Breast epithelium (tissue), 4 donors: ENCODE results near the gene MAGI3. TPM values are rescaled to one million over a fixed set of nuclear protein-coding genes. Genes with fewer than 3 reads are reported as not detected.
A peak's percentile ranks its signal among the peaks of the same experiment; 100 is the strongest.

ENCODE experiments used
- DNase-seq, 2 donors: peaks; one replicate each; pipeline ENCODE4 v3.0.0-alpha.2; 2019; ENCODE audit warnings: low spot score in 2 of 2
- H3K27ac ChIP-seq, 2 donors: fragments of 200-600 bp; sonication (generic) in 1 of 2; one replicate each; pipeline ENCODE4 v1.5.1; 2016 to 2019; ENCODE audit warnings: mild to moderate bottlenecking in 1 of 2
- H3K27me3 ChIP-seq, 2 donors: fragments of 200-600 bp; sonication (generic) in 1 of 2; one replicate each; pipeline versions ENCODE4 v1.5.1 to v1.6.0; 2017 to 2019; ENCODE audit warnings: control low read depth in 1 of 2, mild to moderate bottlenecking in 1 of 2
- H3K36me3 ChIP-seq: fragments of 200-600 bp; one replicate; pipeline ENCODE4 v1.5.1; 2019
- H3K4me1 ChIP-seq, 2 donors: fragments of 200-600 bp; sonication (generic); one replicate each; pipeline ENCODE4 v1.5.1; 2016 to 2019; ENCODE audit warnings: control low read depth in 1 of 2
- H3K4me3 ChIP-seq, 3 donors: fragments of 200-600 bp; sonication (generic); 1 replicate in 2 of 3; 2 replicates in 1 of 3; pipeline ENCODE4 v1.5.1; 2016 to 2019; ENCODE audit warnings: mild to moderate bottlenecking in 3 of 3, moderate library complexity in 2 of 3
- H3K9me3 ChIP-seq, 2 donors: fragments of 200-600 bp; sonication (generic) in 1 of 2; one replicate each; pipeline ENCODE4 v1.5.1; 2016 to 2019; ENCODE audit warnings: control low read depth in 1 of 2
- POLR2A ChIP-seq: fragments of 450-650 bp; IDR thresholded peaks from one replicate; pipeline ENCODE4 v1.6.1; 2016; ENCODE audit warnings: antibody characterized with exemption, mild to moderate bottlenecking, moderate library complexity
- POLR2AphosphoS5 ChIP-seq, 3 donors: sonication (generic); formaldehyde crosslinking; IDR thresholded peaks; one replicate each; pipeline ENCODE4 v1.6.1; 2017; ENCODE audit warnings: antibody characterized with exemption in 3 of 3
- intact Hi-C: fragments of 100-400 bp; cut with DNase I; formaldehyde crosslinking; loops from one replicate; pipeline ENCODE4 v1.15.1; 2023; ENCODE audit warnings: low total_unique reads
- total RNA-seq, 3 donors: library from RNA; depleted of rRNA; stranded (reverse); fragments of >200 nt; gene quantifications; one replicate each; pipeline ENCODE4 v1.1.0, GENCODE V29; 2016
- TF ChIP-seq, protein P1 (sequence below), 3 donors: fragments of 450-650 bp; IDR thresholded peaks; one replicate each; pipeline ENCODE4 v1.5.1; 2016 to 2017; ENCODE audit warnings: antibody characterized with exemption in 3 of 3, mild to moderate bottlenecking in 3 of 3, moderate library complexity in 3 of 3

Gene MAGI3
- total RNA-seq, 3 donors from 2014 or later = 14.9 to 66.9 (median 33.4) TPM

GRCh38 chr1:113579256-113580018 lies 189.1 kb downstream of the MAGI3 start:
- no peaks in the 10 kb centered on the region for H3K9me3 ChIP-seq
- H3K27ac ChIP-seq = peak overlapping the region in 1 of 2 donors; percentile 9
- H3K27me3 ChIP-seq = no peaks in the 10 kb centered on the region
- no peaks in the 10 kb centered on the region for H3K36me3 ChIP-seq
- no peaks in the 10 kb centered on the region for H3K4me1 ChIP-seq
- intact Hi-C loops = loop anchor here (5.0 kb wide), 1 partner anchor 267 kb away; no protein-coding TSS in a partner anchor
- no peak for DNase-seq
- TF ChIP-seq, protein P1, sequence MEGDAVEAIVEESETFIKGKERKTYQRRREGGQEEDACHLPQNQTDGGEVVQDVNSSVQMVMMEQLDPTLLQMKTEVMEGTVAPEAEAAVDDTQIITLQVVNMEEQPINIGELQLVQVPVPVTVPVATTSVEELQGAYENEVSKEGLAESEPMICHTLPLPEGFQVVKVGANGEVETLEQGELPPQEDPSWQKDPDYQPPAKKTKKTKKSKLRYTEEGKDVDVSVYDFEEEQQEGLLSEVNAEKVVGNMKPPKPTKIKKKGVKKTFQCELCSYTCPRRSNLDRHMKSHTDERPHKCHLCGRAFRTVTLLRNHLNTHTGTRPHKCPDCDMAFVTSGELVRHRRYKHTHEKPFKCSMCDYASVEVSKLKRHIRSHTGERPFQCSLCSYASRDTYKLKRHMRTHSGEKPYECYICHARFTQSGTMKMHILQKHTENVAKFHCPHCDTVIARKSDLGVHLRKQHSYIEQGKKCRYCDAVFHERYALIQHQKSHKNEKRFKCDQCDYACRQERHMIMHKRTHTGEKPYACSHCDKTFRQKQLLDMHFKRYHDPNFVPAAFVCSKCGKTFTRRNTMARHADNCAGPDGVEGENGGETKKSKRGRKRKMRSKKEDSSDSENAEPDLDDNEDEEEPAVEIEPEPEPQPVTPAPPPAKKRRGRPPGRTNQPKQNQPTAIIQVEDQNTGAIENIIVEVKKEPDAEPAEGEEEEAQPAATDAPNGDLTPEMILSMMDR (IDR thresholded peaks at IDR 0.05) = no peak
- TF ChIP-seq POLR2AphosphoS5 (IDR thresholded peaks at IDR 0.05) (no peak), POLR2A (no peak)
- no peak overlapping the region for H3K4me3 ChIP-seq

DNA sequence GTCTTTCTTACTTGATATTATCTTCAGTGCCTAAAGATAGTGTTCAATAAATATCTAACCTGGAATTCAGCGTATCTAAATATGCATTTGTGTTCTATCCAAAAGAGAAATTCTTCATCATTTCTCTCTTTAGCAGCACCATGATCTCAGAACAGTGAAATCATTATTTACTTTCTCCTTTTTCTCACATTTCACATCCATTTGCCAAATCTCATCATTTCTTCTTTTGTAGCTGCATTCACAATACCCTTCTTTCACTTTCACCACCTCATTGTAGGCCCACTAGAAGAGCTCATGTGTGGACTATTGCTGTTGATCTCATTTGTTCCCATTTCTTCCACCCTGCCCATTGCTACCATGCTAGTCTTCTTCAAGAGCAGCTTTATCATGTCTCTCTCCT lies 191.0 kb downstream of the MAGI3 start:
- TF ChIP-seq POLR2A (no peak), POLR2AphosphoS5 (IDR thresholded peaks at IDR 0.05) (no peak)
- TF ChIP-seq, protein P1 (IDR thresholded peaks at IDR 0.05) = no peak

GRCh38 chr1:113582084-113582483 lies 191.8 kb downstream of the MAGI3 start:
- DNase-seq = no peak
- H3K27me3 ChIP-seq = no peaks in the 10 kb centered on the region
- TF ChIP-seq, protein P1 (IDR thresholded peaks at IDR 0.05) = no peak
- TF ChIP-seq POLR2AphosphoS5 (IDR thresholded peaks at IDR 0.05) (no peak), POLR2A (no peak)
- H3K36me3 ChIP-seq = no peaks in the 10 kb centered on the region
- no peak overlapping the region for H3K4me3 ChIP-seq
- H3K27ac ChIP-seq = no peak overlapping the region
- H3K9me3 ChIP-seq = no peaks in the 10 kb centered on the region
- no peaks in the 10 kb centered on the region for H3K4me1 ChIP-seq
- intact Hi-C loops = loop anchor here (5.0 kb wide), 1 partner anchor 270 kb away; no protein-coding TSS in a partner anchor

More for the DNA sequence above, 191.0 kb downstream of the MAGI3 start:
- no peak overlapping the region for H3K27ac ChIP-seq
- no peak for DNase-seq
- no peaks in the 10 kb centered on the region for H3K27me3 ChIP-seq
- H3K9me3 ChIP-seq = no peaks in the 10 kb centered on the region
- H3K36me3 ChIP-seq = no peaks in the 10 kb centered on the region
- intact Hi-C loops = loop anchor here (5.0 kb wide), 1 partner anchor 269 kb away; no protein-coding TSS in a partner anchor
- no peaks in the 10 kb centered on the region for H3K4me1 ChIP-seq
- H3K4me3 ChIP-seq = no peak overlapping the region

DNA sequence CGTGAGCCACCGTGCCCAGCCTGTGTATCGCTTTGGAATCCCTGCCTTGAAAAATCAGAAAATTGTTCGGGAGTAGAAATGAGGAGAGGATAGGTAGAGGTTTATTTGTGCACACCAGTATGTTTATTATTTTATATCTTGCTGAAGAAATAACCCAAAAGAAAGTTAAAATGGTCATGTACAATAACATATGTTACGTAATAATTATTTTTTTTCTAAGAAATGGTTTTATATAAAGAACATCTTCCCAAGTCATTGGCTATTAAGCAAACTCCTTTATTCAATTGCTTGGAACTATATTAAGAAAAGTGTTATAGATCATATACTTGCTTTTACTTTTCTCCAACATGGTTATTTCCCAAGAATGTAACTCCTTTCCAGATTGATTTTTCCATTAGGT lies 197.2 kb downstream of the MAGI3 start:
- Histone ChIP-seq H3K4me3 (no peak overlapping the region), H3K9me3 (no peaks in the 10 kb centered on the region), H3K27ac (no peak overlapping the region), H3K27me3 (no peaks in the 10 kb centered on the region), H3K4me1 (no peaks in the 10 kb centered on the region), H3K36me3 (no peaks in the 10 kb centered on the region)
- no peak for DNase-seq
- no peak for TF ChIP-seq POLR2A
- TF ChIP-seq, protein P1 (IDR thresholded peaks at IDR 0.05) = no peak
- TF ChIP-seq POLR2AphosphoS5 (IDR thresholded peaks at IDR 0.05) = no peak
- intact Hi-C loops = no loop called here

DNA sequence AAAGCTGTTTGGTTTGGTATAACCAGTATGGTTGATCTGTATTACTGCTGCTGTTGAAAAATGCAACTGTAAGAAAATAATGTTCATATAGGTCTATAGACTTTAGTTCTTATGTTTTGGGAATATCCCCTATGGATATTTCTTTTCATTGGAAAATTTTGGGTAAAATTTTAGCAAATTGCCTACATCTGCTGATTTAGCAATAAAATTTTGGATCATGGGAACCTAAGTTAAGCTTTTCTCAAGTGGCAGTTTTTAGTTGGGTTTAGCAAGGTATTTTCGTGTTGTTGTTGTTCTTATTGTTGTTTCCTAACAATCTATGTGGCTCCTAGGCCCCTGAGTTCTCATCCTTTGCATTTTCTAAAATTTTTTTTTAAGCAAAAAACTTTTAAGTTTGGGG lies 201.9 kb downstream of the MAGI3 start:
- Histone ChIP-seq H3K4me1 (no peaks in the 10 kb centered on the region), H3K9me3 (no peaks in the 10 kb centered on the region), H3K4me3 (no peak overlapping the region), H3K36me3 (no peaks in the 10 kb centered on the region), H3K27me3 (no peaks in the 10 kb centered on the region), H3K27ac (no peak overlapping the region)
- intact Hi-C loops = no loop called here
- no peak for TF ChIP-seq POLR2A
- TF ChIP-seq, protein P1 (IDR thresholded peaks at IDR 0.05) = no peak
- no peak for TF ChIP-seq POLR2AphosphoS5 (IDR thresholded peaks at IDR 0.05)
- DNase-seq = no peak
